Kidney (tissue), 14 donors: ENCODE results near the gene SNX8. TPM values are rescaled to one million over a fixed set of nuclear protein-coding genes. Genes with fewer than 3 reads are reported as not detected.
"Not testable (repeated sequence)": the region's sequence is repeated elsewhere in the genome, so short reads cannot be mapped to it uniquely, and the experiment has no call there.

Experiments used
- DNase-seq, 5 donors: peaks; one replicate each; pipeline ENCODE4 v3.0.0-alpha.2; 2013 to 2020
- FAIRE-seq: peaks from 2 replicates; lab custom pipeline; 2012; peaks lifted over from hg19 to GRCh38; lab: Jason Lieb, UNC
- H3K27ac ChIP-seq, 2 donors: one replicate each; pipeline ENCODE4 v1.7.0; 2013; ENCODE audit warnings: low read depth in 2 of 2, low read length in 2 of 2, inconsistent platforms in 1 of 2
- H3K27me3 ChIP-seq: one replicate; pipeline ENCODE4 v1.7.1; 2013; ENCODE audit warnings: low read length, inconsistent platforms; ENCODE audit not compliant: control insufficient read depth, insufficient read depth
- H3K36me3 ChIP-seq, 3 donors: one replicate each; pipeline versions ENCODE4 v1.7.0 to v1.7.1; 2013; ENCODE audit warnings: low read length in 3 of 3, control low read depth in 1 of 3, inconsistent platforms in 1 of 3; ENCODE audit not compliant: insufficient read depth in 3 of 3, control insufficient read depth in 2 of 3
- H3K4me1 ChIP-seq, 3 donors: one replicate each; pipeline versions ENCODE4 v1.7.0 to v1.7.1; 2013; ENCODE audit warnings: low read length in 3 of 3, inconsistent platforms in 1 of 3, low read depth in 1 of 3; ENCODE audit not compliant: control insufficient read depth in 2 of 3, insufficient read depth in 2 of 3
- H3K4me3 ChIP-seq, 3 donors: one replicate each; pipeline versions ENCODE4 v1.7.0 to v1.8.1; 2013; ENCODE audit warnings: low read length in 3 of 3, control low read depth in 1 of 3, inconsistent platforms in 1 of 3
- H3K9ac ChIP-seq, 3 donors: one replicate each; pipeline versions ENCODE4 v1.7.0 to v1.7.1; 2013; ENCODE audit warnings: low read length in 3 of 3, control low read depth in 1 of 3, inconsistent platforms in 1 of 3
- H3K9me3 ChIP-seq, 3 donors: one replicate each; pipeline versions ENCODE4 v1.7.0 to v1.7.1; 2013; ENCODE audit warnings: low read length in 3 of 3, control low read depth in 1 of 3, inconsistent platforms in 1 of 3; ENCODE audit not compliant: control insufficient read depth in 2 of 3, insufficient read depth in 1 of 3
- CTCF ChIP-seq: IDR thresholded peaks from 3 replicates; pipeline ENCODE4 v1.5.1; 2012; ENCODE audit warnings: mild to moderate bottlenecking, moderate library complexity, borderline replicate concordance; ENCODE audit not compliant: insufficient read depth; ENCODE audit errors: extremely low read depth
- intact Hi-C: fragments of 100-400 bp; cut with DNase I; formaldehyde crosslinking; loops from one replicate; pipeline ENCODE4 v1.11.1; 2022
- polyA plus RNA-seq: library from polyadenylated mRNA; stranded (reverse); fragments of 350-450 nt; fragmentation: Illumina TruSeq; extraction: RNeasy Lipid Tissue Mini Kit (QIAGEN cat#74804); gene quantifications from one replicate; pipeline ENCODE4 v1.2.3, GENCODE V29; 2014; ENCODE audit warnings: low read depth, low replicate concordance; ENCODE audit not compliant: insufficient read depth
- total RNA-seq: library from RNA; stranded (reverse); fragmentation: NEBNext Ultra II Directional; extraction: Animal tissue kit (Norgen Biotek cat#: 25700); gene quantifications from one replicate; pipeline ENCODE4 v1.2.1, GENCODE V29; 2021
- donor health status: control.
- donor health status: control.
- donor health status: control.
- donor health status: control.
- donor health status: control.
- donor health status: DM: yes; HTN: yes; CAD: no.
- donor health status: Normal renal cell carcinoma (clear cell type).

Gene SNX8
- total and polyA plus RNA-seq, 2 donors from 2014 or later: 28.7 to 38.6 TPM

- no peaks in the 10 kb centered on the region for H3K27me3 ChIP-seq
- H3K9me3 ChIP-seq: no peaks in the 10 kb centered on the region
- no peak overlapping the region for H3K27ac ChIP-seq
- FAIRE-seq (no peak), DNase-seq (peak in 2 of 5 donors; percentile 40 to 51)
- intact Hi-C loops: no loop called here
- no peaks in the 10 kb centered on the region for H3K4me1 ChIP-seq
- no peak for TF ChIP-seq CTCF
- no peaks in the 10 kb centered on the region for H3K36me3 ChIP-seq
- H3K9ac ChIP-seq: no peak overlapping the region
- no peak overlapping the region for H3K4me3 ChIP-seq
Measured at GRCh38 chr7:2321020-2321419, 6.8 kb upstream of the SNX8 start.

GRCh38 chr7:2317556-2318293 lies 3.5 kb upstream of the SNX8 start:
- FAIRE-seq (no peak), DNase-seq (no peak)
- H3K27me3 ChIP-seq: no peaks in the 10 kb centered on the region
- H3K9me3 ChIP-seq: no peaks in the 10 kb centered on the region
- intact Hi-C loops: no loop called here
- H3K27ac ChIP-seq: no peak overlapping the region
- no peak for TF ChIP-seq CTCF
- H3K9ac ChIP-seq: no peak overlapping the region
- peaks cover 0 to 6% (median 0%) of the 10 kb centered on the region in 3 donors for H3K4me1 ChIP-seq
- no peak overlapping the region for H3K4me3 ChIP-seq
- H3K36me3 ChIP-seq: no peaks in the 10 kb centered on the region

DNA sequence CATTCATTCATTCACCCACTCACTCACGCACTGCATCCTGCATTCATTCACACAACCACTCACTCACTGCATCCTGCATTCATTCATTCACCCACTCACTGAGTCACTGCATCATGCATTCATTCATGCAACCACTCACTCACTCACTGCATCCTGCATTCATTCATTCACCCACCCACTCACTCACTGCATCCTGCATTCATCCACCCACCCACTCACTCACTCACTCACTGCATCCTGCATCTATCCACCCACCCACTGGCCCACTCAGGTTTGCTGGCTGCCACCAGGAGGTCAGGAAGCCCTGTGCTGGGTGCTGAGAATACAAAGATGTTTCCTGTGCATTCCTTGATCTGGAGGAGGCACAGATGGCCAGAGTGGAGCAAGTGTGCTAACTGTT lies 2.3 kb upstream of the SNX8 start:
- H3K27me3 ChIP-seq: no peaks in the 10 kb centered on the region
- peaks cover 0 to 6% (median 0%) of the 10 kb centered on the region in 3 donors for H3K4me1 ChIP-seq
- no peaks in the 10 kb centered on the region for H3K9me3 ChIP-seq
- intact Hi-C loops: no loop called here
- H3K9ac ChIP-seq: no peak overlapping the region
- FAIRE-seq (no peak), DNase-seq (no peak)
- H3K27ac ChIP-seq: no peak overlapping the region
- no peak for TF ChIP-seq CTCF
- no peak overlapping the region for H3K4me3 ChIP-seq
- H3K36me3 ChIP-seq: no peaks in the 10 kb centered on the region

DNA sequence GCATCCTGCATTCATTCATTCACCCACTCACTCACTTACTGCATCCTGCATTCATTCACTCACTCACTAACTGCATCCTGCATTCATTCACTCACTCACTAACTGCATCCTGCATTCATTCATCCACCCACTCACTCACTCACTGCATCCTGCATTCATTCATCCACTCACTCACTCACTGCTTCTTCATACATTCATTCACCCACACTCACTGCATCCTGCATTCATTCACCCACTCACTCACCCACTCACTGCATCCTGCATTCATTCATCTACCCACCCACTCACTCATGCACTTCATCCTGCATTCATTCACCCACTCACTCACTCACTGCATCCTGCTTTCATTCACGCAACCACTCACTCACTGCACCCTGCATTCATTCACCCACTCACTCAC lies 1.5 kb upstream of the SNX8 start:
- no peak overlapping the region for H3K9ac ChIP-seq
- FAIRE-seq (no peak), DNase-seq (no peak)
- H3K36me3 ChIP-seq: no peaks in the 10 kb centered on the region
- peaks cover 0 to 6% (median 0%) of the 10 kb centered on the region in 3 donors for H3K4me1 ChIP-seq
- intact Hi-C loops: no loop called here
- H3K27ac ChIP-seq: no peak overlapping the region
- no peaks in the 10 kb centered on the region for H3K9me3 ChIP-seq
- H3K27me3 ChIP-seq: no peaks in the 10 kb centered on the region
- no peak overlapping the region for H3K4me3 ChIP-seq
- TF ChIP-seq CTCF: no peak

- H3K9ac ChIP-seq: peak overlapping the region in 1 of 3 donors; percentile 28
- H3K9me3 ChIP-seq, intact Hi-C loops, H3K27me3 ChIP-seq, DNase-seq, H3K36me3 ChIP-seq, H3K27ac ChIP-seq, FAIRE-seq, H3K4me1 ChIP-seq: not testable (repeated sequence)
- peak overlapping the region; percentile 57 to 78 (median 65) for H3K4me3 ChIP-seq
Measured at GRCh38 chr7:2314956-2315530, 802 bp upstream of the SNX8 start.
